B cell (primary cell): ENCODE measurements around the gene NRG2. TPM values are rescaled to one million over a fixed set of nuclear protein-coding genes. Genes with fewer than 3 reads are reported as not detected.

Experiments
- ATAC-seq: fragments of 200-7000 bp; cut with Tn5 transposase; one replicate; pipeline ENCODE4 v1.10.0; 2021; ENCODE audit warnings: low read depth, mild to moderate bottlenecking, moderate number of reproducible peaks, moderate library complexity
- CTCF ChIA-PET: fragments of 350-600 bp; sonication (Branson Sonifier 250); formaldehyde crosslinking; loops from one replicate; lab custom pipeline; 2021; ENCODE audit warnings: antibody characterized with exemption, inconsistent platforms; lab: Charles Lee
- POLR2A ChIA-PET: fragments of 350-600 bp; sonication (Branson Sonifier 250); formaldehyde crosslinking; loops from one replicate; lab custom pipeline; 2021; ENCODE audit warnings: antibody characterized with exemption; lab: Charles Lee
- DNase-seq: peaks from one replicate; pipeline ENCODE4 v3.0.0; 2013
- H2AFZ ChIP-seq: 2 replicates; pipeline ENCODE4 v1.6.1; 2012; ENCODE audit warnings: mild to moderate bottlenecking, low read depth, low read length; ENCODE audit not compliant: insufficient read depth, poor library complexity, severe bottlenecking
- H3K27ac ChIP-seq, 2 donors: 1 replicate in 1 of 2; 2 replicates in 1 of 2; pipeline ENCODE4 v1.5.1; 2012 to 2013; ENCODE audit warnings: low read length in 2 of 2, mild to moderate bottlenecking in 2 of 2, moderate library complexity in 1 of 2
- H3K27me3 ChIP-seq, 4 experiments: fragments of 200-600 bp in 1 of 4; sonication (generic) in 1 of 4; replicated peaks in 1 of 4; 1 replicate in 2 of 4; 2 replicates in 2 of 4; pipeline versions ENCODE4 v1.6.1 to v1.7.0; 2013 to 2016; ENCODE audit warnings: low read length in 3 of 4, mild to moderate bottlenecking in 2 of 4, mixed read lengths in 1 of 4, moderate library complexity in 1 of 4; ENCODE audit not compliant: insufficient read depth in 4 of 4, control insufficient read depth in 3 of 4; ENCODE audit errors: control extremely low read depth in 1 of 4
- H3K36me3 ChIP-seq, 2 experiments: replicated peaks in 1 of 2; 1 replicate in 1 of 2; 2 replicates in 1 of 2; pipeline versions ENCODE4 v1.6.1 to v1.7.1; 2013; ENCODE audit warnings: low read length in 1 of 2; ENCODE audit not compliant: insufficient read depth in 2 of 2, control insufficient read depth in 1 of 2; ENCODE audit errors: control extremely low read depth in 1 of 2, extremely low read depth in 1 of 2
- H3K4me1 ChIP-seq, 2 donors: fragments of 200-600 bp in 1 of 2; sonication (generic) in 1 of 2; 1 replicate in 1 of 2; 2 replicates in 1 of 2; pipeline versions ENCODE4 v1.5.1 to v1.6.1; 2013 to 2017; ENCODE audit warnings: low read length in 2 of 2; ENCODE audit not compliant: control insufficient read depth in 2 of 2, insufficient read depth in 2 of 2
- H3K4me2 ChIP-seq: replicated peaks from 2 replicates; pipeline ENCODE3; 2012; ENCODE audit warnings: mild to moderate bottlenecking, low read depth, low read length; ENCODE audit not compliant: poor library complexity, severe bottlenecking
- H3K4me3 ChIP-seq, 5 experiments: fragments of 200-600 bp in 1 of 5; sonication (generic) in 1 of 5; 1 replicate in 3 of 5; 2 replicates in 2 of 5; pipeline versions ENCODE4 v1.5.1 to v1.7.0; 2011 to 2016; ENCODE audit warnings: low read length in 4 of 5, mild to moderate bottlenecking in 4 of 5, low read depth in 2 of 5, control low read depth in 1 of 5, moderate library complexity in 1 of 5; ENCODE audit not compliant: insufficient read depth in 1 of 5; ENCODE audit errors: control extremely low read depth in 1 of 5, extremely low read depth in 1 of 5
- H3K79me2 ChIP-seq: fragments of 200-600 bp; sonication (generic); one replicate; pipeline ENCODE4 v1.6.0; 2016; ENCODE audit warnings: low read length; ENCODE audit not compliant: control insufficient read depth, insufficient read depth
- H3K9ac ChIP-seq: fragments of 200-600 bp; sonication (generic); 2 replicates; pipeline ENCODE4 v1.6.1; 2017; ENCODE audit warnings: mild to moderate bottlenecking, low read length, moderate library complexity
- H3K9me3 ChIP-seq, 3 donors: one replicate each; pipeline versions ENCODE4 v1.6.1 to v1.7.1; 2013; ENCODE audit warnings: low read length in 2 of 3; ENCODE audit not compliant: control insufficient read depth in 2 of 3, insufficient read depth in 1 of 3; ENCODE audit errors: control extremely low read depth in 1 of 3
- H4K20me1 ChIP-seq: 2 replicates; pipeline ENCODE4 v1.6.0; 2012; ENCODE audit warnings: mild to moderate bottlenecking, low read length; ENCODE audit not compliant: insufficient read depth, control insufficient read depth, poor library complexity, severe bottlenecking
- H3K27ac Mint-ChIP-seq: one replicate; pipeline ENCODE4 v1.8.0; 2021; ENCODE audit warnings: mixed read lengths
- H3K27me3 Mint-ChIP-seq: one replicate; pipeline ENCODE4 v1.8.0; 2021; ENCODE audit warnings: mixed read lengths
- H3K4me1 Mint-ChIP-seq: one replicate; pipeline ENCODE4 v1.8.0; 2021; ENCODE audit warnings: mixed read lengths
- H3K4me3 Mint-ChIP-seq: one replicate; pipeline ENCODE4 v1.8.0; 2021; ENCODE audit warnings: mixed read lengths
- H3K9me3 Mint-ChIP-seq: one replicate; pipeline ENCODE4 v1.8.0; 2022; ENCODE audit warnings: mixed read lengths; ENCODE audit not compliant: insufficient read depth
- CTCF ChIP-seq: fragments of 200-600 bp; IDR thresholded peaks from one replicate; pipeline ENCODE4 v1.8.0; 2022; ENCODE audit warnings: antibody characterized with exemption, mild to moderate bottlenecking
- EZH2 ChIP-seq: IDR thresholded peaks from 2 replicates; pipeline ENCODE4 v1.6.1; 2012; ENCODE audit warnings: borderline replicate concordance, low read depth, mild to moderate bottlenecking, moderate library complexity, low read length; ENCODE audit not compliant: insufficient read depth, poor library complexity, severe bottlenecking
- WGBS: methylation state at CpG from one replicate; pipeline ENCODE4 v1.1.5; 2013; ENCODE audit warnings: missing lambda C conversion rate; ENCODE audit not compliant: insufficient coverage; 5-methylcytosine and 5-hydroxymethylcytosine counted together
- intact Hi-C: fragments of 100-400 bp; cut with micrococcal nuclease; formaldehyde crosslinking; loops from one replicate; pipeline ENCODE4 v1.10.0; 2022
- polyA plus RNA-seq: library from polyadenylated mRNA; depleted of rRNA; stranded (reverse); fragments of >200 nt; gene quantifications from 2 replicates; pipeline ENCODE4 v1.2.3, GENCODE V29; 2012
- total RNA-seq, 2 donors: library from RNA; stranded (reverse); fragments of 120-200 nt in 1 of 2; gene quantifications; 1 replicate in 1 of 2; 2 replicates in 1 of 2; pipeline versions ENCODE4 v1.2.3 to v1.2.4, GENCODE V29; 2013 to 2022

Gene NRG2
- total and polyA plus RNA-seq, 2 donors (not counting 1 experiment from before 2014, with no cell fraction given): 0.13 to 0.15 TPM

GRCh38 chr5:139985733-139986132, 57.4 kb downstream of the NRG2 start:
- H4K20me1 ChIP-seq: no peaks in the 10 kb centered on the region
- peaks cover 0 to 15% (median 2%) of the 10 kb centered on the region in 4 experiments for H3K27me3 ChIP-seq
- Mint-ChIP-seq H3K4me3 (no peak overlapping the region), H3K9me3 (no peaks in the 10 kb centered on the region), H3K4me1 (peaks cover 8% of the 10 kb centered on the region), H3K27ac (no peak overlapping the region), H3K27me3 (peaks cover 38% of the 10 kb centered on the region)
- peaks cover 0 to 4% of the 10 kb centered on the region in 2 donors for H3K4me1 ChIP-seq
- ATAC-seq (no peak), DNase-seq (no peak)
- H3K36me3 ChIP-seq: no peaks in the 10 kb centered on the region
- no peaks in the 10 kb centered on the region for H3K9me3 ChIP-seq
- intact Hi-C loops: no loop called here
- no peak overlapping the region for H3K9ac ChIP-seq
- no peak overlapping the region for H2AFZ ChIP-seq
- 44% methylated on average over 1 of the region's 3 CpGs for WGBS
- ChIA-PET POLR2A (no interaction called here), CTCF (interaction anchor here (1.7 kb wide), 1 partner anchor 17 kb away, joined by 9 read pairs; no protein-coding TSS in a partner anchor)
- TF ChIP-seq EZH2 (no peak), CTCF (no peak)
- H3K79me2 ChIP-seq: no peaks in the 10 kb centered on the region
- no peak overlapping the region for H3K4me2 ChIP-seq
- H3K4me3 ChIP-seq: no peak overlapping the region
- no peak overlapping the region for H3K27ac ChIP-seq

- Mint-ChIP-seq H3K4me1 (peaks cover 8% of the 10 kb centered on the region), H3K27ac (no peak overlapping the region), H3K4me3 (no peak overlapping the region), H3K9me3 (no peaks in the 10 kb centered on the region), H3K27me3 (peaks cover 43% of the 10 kb centered on the region)
- Histone ChIP-seq H3K27me3 (peaks cover 0 to 19% (median 2%) of the 10 kb centered on the region in 4 experiments), H3K27ac (no peak overlapping the region), H3K9ac (no peak overlapping the region), H4K20me1 (no peaks in the 10 kb centered on the region), H3K4me2 (no peak overlapping the region), H2AFZ (no peak overlapping the region), H3K9me3 (no peaks in the 10 kb centered on the region), H3K79me2 (no peaks in the 10 kb centered on the region), H3K4me3 (no peak overlapping the region), H3K4me1 (peaks cover 0 to 4% of the 10 kb centered on the region in 2 donors), H3K36me3 (no peaks in the 10 kb centered on the region)
- no peak for DNase-seq
- POLR2A ChIA-PET: no interaction called here
- no peak for ATAC-seq
- WGBS: 37% methylated on average over 3 of the region's 5 CpGs
- intact Hi-C loops: no loop called here
- CTCF ChIA-PET: interaction anchor here (1.7 kb wide), 1 partner anchor 16 kb away, joined by 9 read pairs; no protein-coding TSS in a partner anchor
- TF ChIP-seq EZH2 (no peak), CTCF (no peak)
Measured at GRCh38 chr5:139985290-139985689, 57.8 kb downstream of the NRG2 start.
